ENCODE data around the gene IKBKE.

- TF ChIP-seq EZH2phosphoT487 (IDR thresholded peaks at IDR 0.05; ENCODE audit: borderline replicate concordance) (no peak), CTCF (conservative IDR thresholded peaks at IDR 0.05; ENCODE audit: low read length) (no peak)
These were observed 27.5 kb downstream of the IKBKE start for GRCh38 chr1:206497774-206498173.
